HepG2 (cell line): ENCODE measurements around the gene CTDSP1. TPM values are rescaled to one million over a fixed set of nuclear protein-coding genes. Genes with fewer than 3 reads are reported as not detected.

Experiments used
- ATF5 ChIP-seq: sonication (generic); formaldehyde crosslinking; IDR thresholded peaks from 2 replicates; pipeline ENCODE4 v1.4.0; 2020; ENCODE audit warnings: mild to moderate bottlenecking, low read depth, missing genetic modification reagents
- KLF11 ChIP-seq: IDR thresholded peaks from 2 replicates; pipeline ENCODE4 v1.6.1; 2016; ENCODE audit warnings: missing compliant biosample characterization
- PITX1 ChIP-seq: sonication (generic); formaldehyde crosslinking; IDR thresholded peaks from 2 replicates; pipeline ENCODE4 v1.5.1; 2020; ENCODE audit warnings: mild to moderate bottlenecking, missing genetic modification reagents
- POLR2AphosphoS2 ChIP-seq: IDR thresholded peaks from 2 replicates; pipeline ENCODE4 v1.6.1; 2011; ENCODE audit warnings: low read depth, low read length, improper control_type of control experiment
- SRSF9 ChIP-seq: fragments of 200-400 bp; formaldehyde crosslinking; IDR thresholded peaks from 2 replicates; pipeline ENCODE4 v1.6.1; 2018; ENCODE audit warnings: borderline replicate concordance, mild to moderate bottlenecking, low read depth, low read length; ENCODE audit not compliant: insufficient read depth, poor library complexity, severe bottlenecking
- ZMYM3 ChIP-seq: sonication (generic); formaldehyde crosslinking; IDR thresholded peaks from 2 replicates; pipeline ENCODE4 v1.5.1; 2020; ENCODE audit warnings: mild to moderate bottlenecking, missing genetic modification reagents
- ZNF280D ChIP-seq: sonication (generic); formaldehyde crosslinking; IDR thresholded peaks from 2 replicates; pipeline ENCODE4 v1.5.1; 2020; ENCODE audit warnings: mild to moderate bottlenecking, missing genetic modification reagents
- ZNF362 ChIP-seq: sonication (generic); formaldehyde crosslinking; IDR thresholded peaks from 2 replicates; pipeline ENCODE4 v1.4.0; 2020; ENCODE audit warnings: missing genetic modification reagents, mild to moderate bottlenecking, borderline replicate concordance
- ZNF687 ChIP-seq: sonication (generic); formaldehyde crosslinking; IDR thresholded peaks from 2 replicates; pipeline ENCODE4 v1.5.1; 2020; ENCODE audit warnings: mild to moderate bottlenecking, missing genetic modification reagents, moderate library complexity
- ZNF75D ChIP-seq: sonication (generic); formaldehyde crosslinking; IDR thresholded peaks from 2 replicates; pipeline ENCODE4 v1.8.1; 2023; ENCODE audit warnings: missing genetic modification reagents, mild to moderate bottlenecking, borderline replicate concordance
- ZNF781 ChIP-seq: sonication (generic); formaldehyde crosslinking; IDR thresholded peaks from 2 replicates; pipeline ENCODE4 v1.5.1; 2020; ENCODE audit warnings: borderline replicate concordance, mild to moderate bottlenecking, missing genetic modification reagents; ENCODE audit errors: not compliant biosample characterization
- ZSCAN30 ChIP-seq: sonication (generic); formaldehyde crosslinking; IDR thresholded peaks from 2 replicates; pipeline ENCODE4 v1.5.0; 2020; ENCODE audit warnings: mild to moderate bottlenecking, missing genetic modification reagents
- polyA plus RNA-seq, 8 experiments: library from polyadenylated mRNA; depleted of rRNA in 3 of 8; stranded (reverse) in 7 of 8; unstranded in 1 of 8; fragments of >200 nt; fragmentation: Illumina TruSeq in 4 of 8; extraction: Trizol in 4 of 8; gene quantifications; 2 replicates each; pipeline versions ENCODE4 v1.2.1 to v1.2.3, GENCODE V29; 2011 to 2016; ENCODE audit warnings: low read depth in 4 of 8, missing spikeins in 1 of 8, mixed read lengths in 1 of 8; ENCODE audit not compliant: insufficient read depth in 1 of 8
- total RNA-seq, 5 experiments: library from RNA; depleted of rRNA; stranded (reverse); fragments of >200 nt; fragmentation: Illumina TruSeq; extraction: Trizol; gene quantifications; 2 replicates each; pipeline ENCODE4 v1.2.3, GENCODE V29; 2016; ENCODE audit warnings: low read depth in 1 of 5

CTDSP1 gene
- total and polyA plus RNA-seq, 2 of the 13 experiments (the other 11 are each of a cell fraction or from before 2014, with no cell fraction given) = 91.0 to 268 TPM

GRCh38 chr2:218446547-218446946 is 46.9 kb downstream of the CTDSP1 start (continued):
- TF ChIP-seq ZNF687 (CRISPR knock-in tag) (peak; percentile 31; the same call in 1 of the 2 replicates), ZNF362 (CRISPR knock-in tag) (peak; percentile 59; the same call in 1 of the 2 replicates), ZMYM3 (CRISPR knock-in tag) (0 out of 2 replicates have a peak, but pooled peaks have one; percentile 30), ZNF75D (CRISPR knock-in tag) (no peak), SRSF9 (no peak), ZNF280D (CRISPR knock-in tag) (0 out of 2 replicates have a peak, but pooled peaks have one; percentile 41), POLR2AphosphoS2 (no peak), PITX1 (CRISPR knock-in tag) (0 out of 2 replicates have a peak, but pooled peaks have one; percentile 33), KLF11 (CRISPR knock-in tag) (no peak), ZSCAN30 (CRISPR knock-in tag) (no peak), ZNF781 (CRISPR knock-in tag) (peak; percentile 50), ATF5 (CRISPR knock-in tag) (no peak)
